Panc1 (cell line): ENCODE data around the gene HHEX. TPM values are rescaled to one million over a fixed set of nuclear protein-coding genes. Genes with fewer than 3 reads are reported as not detected.

Experiments used
- ATAC-seq: fragments of 200-7000 bp; cut with Tn5 transposase; 2 replicates; pipeline ENCODE4 v1.9.1; 2020; ENCODE audit warnings: mild to moderate bottlenecking, moderate library complexity
- BruUV-seq: library from RNA; stranded (reverse); fragments of 400-500 nt; replicated peaks from 2 replicates; lab custom pipeline; 2021; lab: Mats Ljungman, UMichigan
- CTCF ChIA-PET: fragments of 300-600 bp; sonication (Branson Sonifier 250); formaldehyde crosslinking; loops from one replicate; lab custom pipeline; 2022; ENCODE audit warnings: antibody characterized with exemption; lab: Charles Lee
- POLR2A ChIA-PET: fragments of 300-600 bp; sonication (Branson Sonifier 250); formaldehyde crosslinking; loops from one replicate; lab custom pipeline; 2022; ENCODE audit warnings: antibody characterized with exemption; lab: Charles Lee
- DNase-seq: peaks from one replicate; pipeline ENCODE4 v3.0.0-alpha.2; 2010; ENCODE audit warnings: low read depth, low spot score
- H3K27ac ChIP-seq: 2 replicates; pipeline ENCODE4 v1.5.1; 2011; ENCODE audit warnings: mild to moderate bottlenecking, low read length, inconsistent platforms
- H3K27me3 ChIP-seq: fragments of 200-500 bp; sonication (Bioruptor generic); 2 replicates; pipeline ENCODE4 v1.6.0; 2014; ENCODE audit warnings: low read length, inconsistent platforms; ENCODE audit not compliant: control insufficient read depth, insufficient read depth
- H3K36me3 ChIP-seq: fragments of 200-500 bp; sonication (Bioruptor generic); 2 replicates; pipeline ENCODE4 v1.5.1; 2014; ENCODE audit warnings: inconsistent platforms, mild to moderate bottlenecking, low read length, moderate library complexity; ENCODE audit not compliant: control insufficient read depth, insufficient read depth
- H3K4me1 ChIP-seq: 2 replicates; pipeline ENCODE4 v1.5.1; 2011; ENCODE audit warnings: inconsistent platforms, mild to moderate bottlenecking, low read length, moderate library complexity; ENCODE audit not compliant: control insufficient read depth, insufficient read depth
- H3K4me3 ChIP-seq, 2 experiments: 2 replicates each; pipeline ENCODE4 v1.5.1; 2011 to 2012; ENCODE audit warnings: low read depth in 2 of 2, low read length in 2 of 2, mild to moderate bottlenecking in 2 of 2, inconsistent platforms in 1 of 2, moderate library complexity in 1 of 2
- H3K9me3 ChIP-seq: fragments of 200-500 bp; sonication (Bioruptor generic); 2 replicates; pipeline ENCODE4 v1.5.1; 2014; ENCODE audit warnings: low read depth, mild to moderate bottlenecking, inconsistent platforms, low read length, moderate library complexity; ENCODE audit not compliant: control insufficient read depth, insufficient read depth
- POLR2AphosphoS5 ChIP-seq: IDR thresholded peaks from 2 replicates; pipeline ENCODE4 v1.6.1; 2012; ENCODE audit warnings: mild to moderate bottlenecking, low read depth, low read length, moderate library complexity
- SIN3A ChIP-seq: IDR thresholded peaks from 2 replicates; pipeline ENCODE4 v1.6.1; 2012; ENCODE audit warnings: low read depth, mild to moderate bottlenecking, low read length, moderate library complexity, borderline replicate concordance; ENCODE audit not compliant: insufficient read depth
- TCF7L2 ChIP-seq: IDR thresholded peaks from 2 replicates; pipeline ENCODE4 v1.6.1; 2011; ENCODE audit warnings: mild to moderate bottlenecking, low read depth, low read length, inconsistent platforms
- in situ Hi-C: cut with HindIII; loops from 2 replicates; pipeline ENCODE4 v1.10.0; 2016; ENCODE audit warnings: low sequenced_read_pairs, low pct_unique_long_range_greater_than_20kb
- intact Hi-C: fragments of 100-400 bp; cut with micrococcal nuclease; formaldehyde crosslinking; loops from one replicate; pipeline ENCODE4 v1.10.0; 2022; ENCODE audit not compliant: unreplicated experiment
- total RNA-seq: library from RNA; stranded (reverse); gene quantifications from one replicate; pipeline ENCODE4 v1.2.1, GENCODE V29; 2021; ENCODE audit not compliant: unreplicated experiment
- TF ChIP-seq, protein P1 (sequence below): fragments of 450-650 bp; IDR thresholded peaks from 2 replicates; pipeline ENCODE4 v1.5.1; 2017; ENCODE audit warnings: mild to moderate bottlenecking
- TF ChIP-seq, protein P2 (sequence below), 2 experiments: IDR thresholded peaks; 2 replicates each; pipeline ENCODE4 v1.6.1; 2011 to 2012; ENCODE audit warnings: low read depth in 2 of 2, control low read depth in 1 of 2, low read length in 1 of 2, mild to moderate bottlenecking in 1 of 2, moderate library complexity in 1 of 2; ENCODE audit not compliant: insufficient read depth in 1 of 2

The HHEX gene
- total RNA-seq, 1 experiment from 2014 or later = 10.1 TPM

DNA sequence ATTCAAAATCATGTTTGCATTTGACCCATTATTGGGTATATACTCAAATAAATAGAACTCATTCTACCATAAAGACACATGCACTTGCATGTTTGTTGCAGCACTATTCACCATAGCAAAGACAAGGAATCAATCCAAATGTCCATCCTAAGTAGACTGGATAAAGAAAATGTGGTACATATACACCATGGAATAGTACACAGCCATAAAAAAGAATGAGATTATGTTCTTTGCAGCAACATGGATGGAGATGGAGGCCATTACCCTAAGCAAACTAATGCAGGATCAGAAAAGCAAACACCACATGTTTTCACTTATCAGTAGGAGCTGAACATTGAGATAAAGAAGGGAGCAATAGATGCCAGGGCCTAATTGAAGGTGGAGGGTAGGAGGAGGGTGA is 12.0 kb upstream of the HHEX start:
- TF ChIP-seq SIN3A (no peak), POLR2AphosphoS5 (no peak), TCF7L2 (no peak)
- TF ChIP-seq, protein P1, sequence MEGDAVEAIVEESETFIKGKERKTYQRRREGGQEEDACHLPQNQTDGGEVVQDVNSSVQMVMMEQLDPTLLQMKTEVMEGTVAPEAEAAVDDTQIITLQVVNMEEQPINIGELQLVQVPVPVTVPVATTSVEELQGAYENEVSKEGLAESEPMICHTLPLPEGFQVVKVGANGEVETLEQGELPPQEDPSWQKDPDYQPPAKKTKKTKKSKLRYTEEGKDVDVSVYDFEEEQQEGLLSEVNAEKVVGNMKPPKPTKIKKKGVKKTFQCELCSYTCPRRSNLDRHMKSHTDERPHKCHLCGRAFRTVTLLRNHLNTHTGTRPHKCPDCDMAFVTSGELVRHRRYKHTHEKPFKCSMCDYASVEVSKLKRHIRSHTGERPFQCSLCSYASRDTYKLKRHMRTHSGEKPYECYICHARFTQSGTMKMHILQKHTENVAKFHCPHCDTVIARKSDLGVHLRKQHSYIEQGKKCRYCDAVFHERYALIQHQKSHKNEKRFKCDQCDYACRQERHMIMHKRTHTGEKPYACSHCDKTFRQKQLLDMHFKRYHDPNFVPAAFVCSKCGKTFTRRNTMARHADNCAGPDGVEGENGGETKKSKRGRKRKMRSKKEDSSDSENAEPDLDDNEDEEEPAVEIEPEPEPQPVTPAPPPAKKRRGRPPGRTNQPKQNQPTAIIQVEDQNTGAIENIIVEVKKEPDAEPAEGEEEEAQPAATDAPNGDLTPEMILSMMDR = no peak
- TF ChIP-seq, protein P2, sequence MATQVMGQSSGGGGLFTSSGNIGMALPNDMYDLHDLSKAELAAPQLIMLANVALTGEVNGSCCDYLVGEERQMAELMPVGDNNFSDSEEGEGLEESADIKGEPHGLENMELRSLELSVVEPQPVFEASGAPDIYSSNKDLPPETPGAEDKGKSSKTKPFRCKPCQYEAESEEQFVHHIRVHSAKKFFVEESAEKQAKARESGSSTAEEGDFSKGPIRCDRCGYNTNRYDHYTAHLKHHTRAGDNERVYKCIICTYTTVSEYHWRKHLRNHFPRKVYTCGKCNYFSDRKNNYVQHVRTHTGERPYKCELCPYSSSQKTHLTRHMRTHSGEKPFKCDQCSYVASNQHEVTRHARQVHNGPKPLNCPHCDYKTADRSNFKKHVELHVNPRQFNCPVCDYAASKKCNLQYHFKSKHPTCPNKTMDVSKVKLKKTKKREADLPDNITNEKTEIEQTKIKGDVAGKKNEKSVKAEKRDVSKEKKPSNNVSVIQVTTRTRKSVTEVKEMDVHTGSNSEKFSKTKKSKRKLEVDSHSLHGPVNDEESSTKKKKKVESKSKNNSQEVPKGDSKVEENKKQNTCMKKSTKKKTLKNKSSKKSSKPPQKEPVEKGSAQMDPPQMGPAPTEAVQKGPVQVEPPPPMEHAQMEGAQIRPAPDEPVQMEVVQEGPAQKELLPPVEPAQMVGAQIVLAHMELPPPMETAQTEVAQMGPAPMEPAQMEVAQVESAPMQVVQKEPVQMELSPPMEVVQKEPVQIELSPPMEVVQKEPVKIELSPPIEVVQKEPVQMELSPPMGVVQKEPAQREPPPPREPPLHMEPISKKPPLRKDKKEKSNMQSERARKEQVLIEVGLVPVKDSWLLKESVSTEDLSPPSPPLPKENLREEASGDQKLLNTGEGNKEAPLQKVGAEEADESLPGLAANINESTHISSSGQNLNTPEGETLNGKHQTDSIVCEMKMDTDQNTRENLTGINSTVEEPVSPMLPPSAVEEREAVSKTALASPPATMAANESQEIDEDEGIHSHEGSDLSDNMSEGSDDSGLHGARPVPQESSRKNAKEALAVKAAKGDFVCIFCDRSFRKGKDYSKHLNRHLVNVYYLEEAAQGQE (IDR thresholded peaks at IDR 0.05; ENCODE audit: insufficient read depth in 1 of 2, low read depth in 2 of 2, low read length in 1 of 2) = no peak
- H3K27ac ChIP-seq = no peak overlapping the region
- CTCF ChIA-PET = no interaction called here
- no peaks in the 10 kb centered on the region for H3K27me3 ChIP-seq
- BruUV-seq = no TSS peak
- H3K9me3 ChIP-seq = no peaks in the 10 kb centered on the region
- intact Hi-C loops (no loop called here), in situ Hi-C loops (no loop called here)
- H3K4me3 ChIP-seq = no peak overlapping the region
- H3K36me3 ChIP-seq = no peaks in the 10 kb centered on the region
- ATAC-seq (no peak), DNase-seq (no peak)
- POLR2A ChIA-PET = interaction anchor here (0.7 kb wide), 1 partner anchor 89 kb away, joined by 4 read pairs; no protein-coding TSS in a partner anchor
- no peaks in the 10 kb centered on the region for H3K4me1 ChIP-seq

DNA sequence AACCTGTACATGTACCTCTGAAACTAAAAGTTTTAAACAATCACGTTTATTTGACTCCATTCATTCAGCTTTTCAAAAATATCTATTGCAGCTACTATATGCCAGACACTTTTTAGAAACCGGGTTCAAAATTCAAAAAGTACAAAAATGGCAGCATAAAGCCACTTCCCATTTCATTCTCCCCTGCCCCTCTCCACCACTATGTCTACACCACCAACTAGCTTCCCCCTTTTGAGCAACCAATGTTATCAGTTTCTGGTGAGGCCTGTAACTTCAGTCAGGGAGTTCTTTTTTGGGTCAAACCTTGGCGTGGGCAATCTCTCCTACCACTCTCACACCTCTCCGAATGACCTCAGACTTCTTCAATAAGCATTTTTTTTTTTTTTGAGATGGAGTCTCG is 11.5 kb upstream of the HHEX start:
- BruUV-seq = no TSS peak
- POLR2A ChIA-PET = interaction anchor here (0.7 kb wide), 1 partner anchor 88 kb away, joined by 4 read pairs; no protein-coding TSS in a partner anchor
- no peak overlapping the region for H3K4me3 ChIP-seq
- H3K36me3 ChIP-seq = no peaks in the 10 kb centered on the region
- H3K27ac ChIP-seq = no peak overlapping the region
- H3K9me3 ChIP-seq = no peaks in the 10 kb centered on the region
- CTCF ChIA-PET = no interaction called here
- DNase-seq = no peak
- in situ Hi-C loops = no loop called here
- no peak for ATAC-seq
- TF ChIP-seq POLR2AphosphoS5 = no peak
- TF ChIP-seq, protein P1 = no peak
- TF ChIP-seq TCF7L2 = no peak
- TF ChIP-seq, protein P2 (IDR thresholded peaks at IDR 0.05; ENCODE audit: insufficient read depth in 1 of 2, low read depth in 2 of 2, low read length in 1 of 2) = no peak
- no peak for TF ChIP-seq SIN3A
- no peaks in the 10 kb centered on the region for H3K4me1 ChIP-seq
- H3K27me3 ChIP-seq = no peaks in the 10 kb centered on the region
- intact Hi-C loops = no loop called here
